Measurements from ENCODE around the gene KCNJ6. TPM values are rescaled to one million over a fixed set of nuclear protein-coding genes. Genes with fewer than 3 reads are reported as not detected.

The KCNJ6 gene
- total RNA-seq, 1 experiment from 2014 or later: not detected

DNA sequence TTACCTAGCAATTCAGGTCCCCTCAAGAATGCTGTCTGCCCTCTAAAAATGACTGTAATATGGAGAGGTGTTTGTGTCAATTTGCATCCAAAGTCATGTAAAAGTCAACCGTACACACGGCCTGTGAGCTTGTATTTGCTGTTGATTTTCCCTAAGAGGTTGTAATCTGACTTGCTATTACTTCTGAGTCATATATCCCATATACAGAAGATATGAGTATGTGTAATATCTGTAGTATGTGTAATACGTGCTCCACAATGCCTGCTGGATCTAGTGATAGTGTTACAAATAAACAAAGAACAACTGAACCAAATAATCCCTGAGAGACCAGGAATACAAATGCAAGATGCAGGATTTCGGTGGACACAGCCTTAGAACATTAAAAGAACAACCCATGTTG, 1.4 kb upstream of the KCNJ6 start:
- H3K27me3 ChIP-seq (ENCODE audit: control insufficient read depth, insufficient read depth, low read length): peaks cover 5% of the 10 kb centered on the region
- no peaks in the 10 kb centered on the region for H3K4me1 ChIP-seq (ENCODE audit: control insufficient read depth, insufficient read depth, low read length)
- in situ Hi-C loops (cut with HindIII; ENCODE audit: low pct_unique_long_range_greater_than_20kb, low sequenced_read_pairs) (no loop called here), intact Hi-C loops (cut with micrococcal nuclease; ENCODE audit: unreplicated experiment) (loop anchor here (5.0 kb wide), 1 partner anchor 205 kb away; no protein-coding TSS in a partner anchor)
- TF ChIP-seq, protein P1, sequence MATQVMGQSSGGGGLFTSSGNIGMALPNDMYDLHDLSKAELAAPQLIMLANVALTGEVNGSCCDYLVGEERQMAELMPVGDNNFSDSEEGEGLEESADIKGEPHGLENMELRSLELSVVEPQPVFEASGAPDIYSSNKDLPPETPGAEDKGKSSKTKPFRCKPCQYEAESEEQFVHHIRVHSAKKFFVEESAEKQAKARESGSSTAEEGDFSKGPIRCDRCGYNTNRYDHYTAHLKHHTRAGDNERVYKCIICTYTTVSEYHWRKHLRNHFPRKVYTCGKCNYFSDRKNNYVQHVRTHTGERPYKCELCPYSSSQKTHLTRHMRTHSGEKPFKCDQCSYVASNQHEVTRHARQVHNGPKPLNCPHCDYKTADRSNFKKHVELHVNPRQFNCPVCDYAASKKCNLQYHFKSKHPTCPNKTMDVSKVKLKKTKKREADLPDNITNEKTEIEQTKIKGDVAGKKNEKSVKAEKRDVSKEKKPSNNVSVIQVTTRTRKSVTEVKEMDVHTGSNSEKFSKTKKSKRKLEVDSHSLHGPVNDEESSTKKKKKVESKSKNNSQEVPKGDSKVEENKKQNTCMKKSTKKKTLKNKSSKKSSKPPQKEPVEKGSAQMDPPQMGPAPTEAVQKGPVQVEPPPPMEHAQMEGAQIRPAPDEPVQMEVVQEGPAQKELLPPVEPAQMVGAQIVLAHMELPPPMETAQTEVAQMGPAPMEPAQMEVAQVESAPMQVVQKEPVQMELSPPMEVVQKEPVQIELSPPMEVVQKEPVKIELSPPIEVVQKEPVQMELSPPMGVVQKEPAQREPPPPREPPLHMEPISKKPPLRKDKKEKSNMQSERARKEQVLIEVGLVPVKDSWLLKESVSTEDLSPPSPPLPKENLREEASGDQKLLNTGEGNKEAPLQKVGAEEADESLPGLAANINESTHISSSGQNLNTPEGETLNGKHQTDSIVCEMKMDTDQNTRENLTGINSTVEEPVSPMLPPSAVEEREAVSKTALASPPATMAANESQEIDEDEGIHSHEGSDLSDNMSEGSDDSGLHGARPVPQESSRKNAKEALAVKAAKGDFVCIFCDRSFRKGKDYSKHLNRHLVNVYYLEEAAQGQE (IDR thresholded peaks at IDR 0.05; ENCODE audit: insufficient read depth in 1 of 2, low read depth in 2 of 2, low read length in 1 of 2): no peak
- TF ChIP-seq, protein P2, sequence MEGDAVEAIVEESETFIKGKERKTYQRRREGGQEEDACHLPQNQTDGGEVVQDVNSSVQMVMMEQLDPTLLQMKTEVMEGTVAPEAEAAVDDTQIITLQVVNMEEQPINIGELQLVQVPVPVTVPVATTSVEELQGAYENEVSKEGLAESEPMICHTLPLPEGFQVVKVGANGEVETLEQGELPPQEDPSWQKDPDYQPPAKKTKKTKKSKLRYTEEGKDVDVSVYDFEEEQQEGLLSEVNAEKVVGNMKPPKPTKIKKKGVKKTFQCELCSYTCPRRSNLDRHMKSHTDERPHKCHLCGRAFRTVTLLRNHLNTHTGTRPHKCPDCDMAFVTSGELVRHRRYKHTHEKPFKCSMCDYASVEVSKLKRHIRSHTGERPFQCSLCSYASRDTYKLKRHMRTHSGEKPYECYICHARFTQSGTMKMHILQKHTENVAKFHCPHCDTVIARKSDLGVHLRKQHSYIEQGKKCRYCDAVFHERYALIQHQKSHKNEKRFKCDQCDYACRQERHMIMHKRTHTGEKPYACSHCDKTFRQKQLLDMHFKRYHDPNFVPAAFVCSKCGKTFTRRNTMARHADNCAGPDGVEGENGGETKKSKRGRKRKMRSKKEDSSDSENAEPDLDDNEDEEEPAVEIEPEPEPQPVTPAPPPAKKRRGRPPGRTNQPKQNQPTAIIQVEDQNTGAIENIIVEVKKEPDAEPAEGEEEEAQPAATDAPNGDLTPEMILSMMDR (IDR thresholded peaks at IDR 0.05): no peak
- TF ChIP-seq SIN3A (IDR thresholded peaks at IDR 0.05; ENCODE audit: borderline replicate concordance, insufficient read depth, low read depth, low read length) (no peak), POLR2AphosphoS5 (IDR thresholded peaks at IDR 0.05; ENCODE audit: low read depth, low read length) (no peak), TCF7L2 (IDR thresholded peaks at IDR 0.05; ENCODE audit: low read depth, low read length) (no peak)
- CTCF ChIA-PET: no interaction called here
- no peak overlapping the region for H3K27ac ChIP-seq (ENCODE audit: low read length)
- H3K36me3 ChIP-seq (ENCODE audit: control insufficient read depth, insufficient read depth, low read length): no peaks in the 10 kb centered on the region
- BruUV-seq (replicated peaks): no TSS peak
- H3K9me3 ChIP-seq (ENCODE audit: control insufficient read depth, insufficient read depth, low read depth, low read length): no peaks in the 10 kb centered on the region
- DNase-seq (ENCODE audit: low read depth, low spot score) (no peak), ATAC-seq (no peak)
- no peak overlapping the region for H3K4me3 ChIP-seq (ENCODE audit: low read depth in 2 of 2, low read length in 2 of 2)
- POLR2A ChIA-PET: no interaction called here

DNA sequence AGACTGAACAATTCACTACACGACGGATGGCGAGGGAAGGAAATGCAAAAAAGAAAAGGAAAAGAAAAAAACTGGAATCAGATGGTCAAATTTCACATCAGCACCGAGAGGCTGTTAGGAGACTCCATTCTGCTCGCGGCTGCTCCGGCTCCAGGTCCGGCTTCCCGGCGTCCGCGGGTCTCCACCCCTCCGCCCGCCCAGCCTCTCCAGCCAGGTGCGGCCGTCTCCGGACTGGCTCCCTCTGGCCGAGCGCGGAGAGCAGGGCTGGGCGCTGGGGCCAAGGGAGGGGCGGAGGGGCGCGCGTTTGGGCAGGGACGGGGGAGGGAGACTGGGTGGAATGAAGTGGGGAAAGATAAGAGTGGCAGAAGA, 332 bp downstream of the KCNJ6 start:
- ATAC-seq (peak; percentile 71; the same call in 1 of the 2 replicates), DNase-seq (ENCODE audit: low read depth, low spot score) (no peak)
- Histone ChIP-seq H3K27me3 (ENCODE audit: control insufficient read depth, insufficient read depth, low read length) (peaks cover 10% of the 10 kb centered on the region), H3K9me3 (ENCODE audit: control insufficient read depth, insufficient read depth, low read depth, low read length) (no peaks in the 10 kb centered on the region), H3K4me1 (ENCODE audit: control insufficient read depth, insufficient read depth, low read length) (no peaks in the 10 kb centered on the region), H3K36me3 (ENCODE audit: control insufficient read depth, insufficient read depth, low read length) (no peaks in the 10 kb centered on the region), H3K4me3 (ENCODE audit: low read depth in 2 of 2, low read length in 2 of 2) (0 out of 4 replicates have a peak overlapping the region, but pooled peaks of 1 of the 2 experiments have one; percentile 11), H3K27ac (ENCODE audit: low read length) (no peak overlapping the region)
- TF ChIP-seq, protein P1 (IDR thresholded peaks at IDR 0.05; ENCODE audit: insufficient read depth in 1 of 2, low read depth in 2 of 2, low read length in 1 of 2): no peak
- TF ChIP-seq TCF7L2 (IDR thresholded peaks at IDR 0.05; ENCODE audit: low read depth, low read length) (no peak), SIN3A (IDR thresholded peaks at IDR 0.05; ENCODE audit: borderline replicate concordance, insufficient read depth, low read depth, low read length) (no peak), POLR2AphosphoS5 (IDR thresholded peaks at IDR 0.05; ENCODE audit: low read depth, low read length) (no peak)
- TF ChIP-seq, protein P2 (IDR thresholded peaks at IDR 0.05): no peak
- ChIA-PET CTCF (no interaction called here), POLR2A (no interaction called here)
- intact Hi-C loops (cut with micrococcal nuclease; ENCODE audit: unreplicated experiment) (loop anchor here (5.0 kb wide), 1 partner anchor 204 kb away; no protein-coding TSS in a partner anchor), in situ Hi-C loops (cut with HindIII; ENCODE audit: low pct_unique_long_range_greater_than_20kb, low sequenced_read_pairs) (no loop called here)
- no TSS peak for BruUV-seq (replicated peaks)
